Measurements from ENCODE around the gene SSR1. TPM values are rescaled to one million over a fixed set of nuclear protein-coding genes. Genes with fewer than 3 reads are reported as not detected.

Gene SSR1
- total and polyA plus RNA-seq, 4 donors, result 43.6 to 115 (median 79.9) TPM

- TF ChIP-seq ATF3 (IDR thresholded peaks at IDR 0.05) (no peak), RXRA (IDR thresholded peaks at IDR 0.05) (no peak), MAX (IDR thresholded peaks at IDR 0.05) (no peak), JUND (IDR thresholded peaks at IDR 0.05) (no peak)
- no peak overlapping the region for H3K4me3 ChIP-seq (ENCODE audit: low read depth in 1 of 3, low read length in 3 of 3)
- H3K9me3 ChIP-seq (ENCODE audit: control insufficient read depth in 4 of 4, low read length in 3 of 4), result no peaks in the 10 kb centered on the region
- no peak for DNase-seq (ENCODE audit: low spot score)
- H3K36me3 ChIP-seq (ENCODE audit: control insufficient read depth in 4 of 4, insufficient read depth in 3 of 4, low read depth in 1 of 4, low read length in 3 of 4), result peaks cover 27 to 51% (median 39%) of the 10 kb centered on the region in 4 donors
- 97% methylated on average over 37 of the region's 37 CpGs for WGBS
- H3K4me1 ChIP-seq (ENCODE audit: control insufficient read depth in 4 of 4, insufficient read depth in 4 of 4, low read length in 3 of 4), result peaks cover 3 to 28% (median 20%) of the 10 kb centered on the region in 4 donors
- H3K27ac ChIP-seq (ENCODE audit: low read depth in 1 of 2, low read length in 2 of 2), result peak overlapping the region in 1 of 2 donors; percentile 18
- no peaks in the 10 kb centered on the region for H3K27me3 ChIP-seq (ENCODE audit: control insufficient read depth in 4 of 4, insufficient read depth in 4 of 4, low read length in 3 of 4)
- H3K9ac ChIP-seq (ENCODE audit: low read depth in 1 of 2, low read length in 2 of 2), result no peak overlapping the region
Measured at GRCh38 chr6:7230956-7231713, 81.9 kb downstream of the SSR1 start.

GRCh38 chr6:7230327-7230691, 82.7 kb downstream of the SSR1 start:
- Histone ChIP-seq H3K9ac (ENCODE audit: low read depth in 1 of 2, low read length in 2 of 2) (no peak overlapping the region), H3K4me1 (ENCODE audit: control insufficient read depth in 4 of 4, insufficient read depth in 4 of 4, low read length in 3 of 4) (peaks cover 0 to 20% (median 12%) of the 10 kb centered on the region in 4 donors), H3K27ac (ENCODE audit: low read depth in 1 of 2, low read length in 2 of 2) (no peak overlapping the region), H3K27me3 (ENCODE audit: control insufficient read depth in 4 of 4, insufficient read depth in 4 of 4, low read length in 3 of 4) (no peaks in the 10 kb centered on the region), H3K9me3 (ENCODE audit: control insufficient read depth in 4 of 4, low read length in 3 of 4) (no peaks in the 10 kb centered on the region), H3K4me3 (ENCODE audit: low read depth in 1 of 3, low read length in 3 of 3) (no peak overlapping the region), H3K36me3 (ENCODE audit: control insufficient read depth in 4 of 4, insufficient read depth in 3 of 4, low read depth in 1 of 4, low read length in 3 of 4) (peaks cover 27 to 56% (median 47%) of the 10 kb centered on the region in 4 donors)
- TF ChIP-seq ATF3 (IDR thresholded peaks at IDR 0.05) (no peak), ZBTB33 (IDR thresholded peaks at IDR 0.05) (no peak), HNF4A (conservative IDR thresholded peaks at IDR 0.05) (no peak), FOXA1 (IDR thresholded peaks at IDR 0.05) (no peak), FOXA2 (IDR thresholded peaks at IDR 0.05) (no peak), HNF4G (IDR thresholded peaks at IDR 0.05) (no peak), REST (IDR thresholded peaks at IDR 0.05) (no peak)
- DNase-seq (ENCODE audit: low spot score), result no peak
- 99% methylated on average over 39 of the region's 39 CpGs for WGBS

Data from liver (tissue), 9 donors.